Measurements from ENCODE around the gene TDP1.

DNA sequence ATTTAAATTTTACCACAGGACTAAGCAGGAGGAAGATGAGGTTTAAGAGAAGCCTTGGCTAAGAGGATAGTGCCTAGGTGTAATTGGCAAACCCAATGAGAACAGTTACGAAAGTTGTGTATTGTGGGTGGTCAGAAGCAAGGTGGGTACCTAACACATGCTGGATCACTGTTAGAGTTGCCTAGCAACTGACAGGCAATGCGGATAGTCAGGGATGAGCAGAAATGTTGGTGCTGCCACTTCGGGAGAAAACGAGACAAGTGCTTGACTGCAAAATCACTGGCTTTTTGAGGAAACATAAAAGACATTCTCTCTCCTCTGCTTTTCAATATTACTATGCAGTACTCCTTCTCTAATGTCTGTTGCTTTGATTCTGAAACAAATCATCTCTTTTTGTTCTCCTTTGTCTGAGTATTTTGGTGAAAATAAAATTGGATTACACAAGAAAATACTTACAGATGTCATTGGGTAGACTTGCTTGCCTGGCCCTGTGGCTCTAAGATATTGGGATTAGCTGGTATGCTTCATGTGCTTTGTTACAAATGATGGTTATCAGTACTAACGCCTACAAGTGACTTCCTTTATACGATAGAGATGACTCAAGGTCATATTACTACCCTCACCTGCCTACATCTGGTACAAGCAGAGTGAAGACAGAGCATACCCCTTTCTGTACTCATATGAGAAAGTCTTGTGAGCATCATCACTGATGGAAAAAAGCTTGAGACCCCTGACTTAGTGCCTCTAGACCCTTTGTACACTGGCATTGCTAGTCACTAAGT, 48.0 kb downstream of the TDP1 start:
- TF ChIP-seq CTCF (IDR thresholded peaks at IDR 0.05), result no peak
- no peak for TF ChIP-seq POLR2A (IDR thresholded peaks at IDR 0.05)
- TF ChIP-seq POLR2AphosphoS5 (IDR thresholded peaks at IDR 0.05), result no peak

Measured in prostate gland (tissue), 2 donors.